Measurements from ENCODE around the gene RNF169. TPM values are rescaled to one million over a fixed set of nuclear protein-coding genes. Genes with fewer than 3 reads are reported as not detected.
"Not testable (repeated sequence)": the region's sequence is repeated elsewhere in the genome, so short reads cannot be mapped to it uniquely, and the experiment has no call there.

The RNF169 gene
- total RNA-seq, 1 donor from 2014 or later = 16.3 TPM

- intact Hi-C loops (cut with micrococcal nuclease) = loop anchor here (1.0 kb wide), 2 partner anchors 24 to 273 kb away; no protein-coding TSS in a partner anchor
Measured at GRCh38 chr11:74726547-74727182, 22.0 kb upstream of the RNF169 start.

DNA sequence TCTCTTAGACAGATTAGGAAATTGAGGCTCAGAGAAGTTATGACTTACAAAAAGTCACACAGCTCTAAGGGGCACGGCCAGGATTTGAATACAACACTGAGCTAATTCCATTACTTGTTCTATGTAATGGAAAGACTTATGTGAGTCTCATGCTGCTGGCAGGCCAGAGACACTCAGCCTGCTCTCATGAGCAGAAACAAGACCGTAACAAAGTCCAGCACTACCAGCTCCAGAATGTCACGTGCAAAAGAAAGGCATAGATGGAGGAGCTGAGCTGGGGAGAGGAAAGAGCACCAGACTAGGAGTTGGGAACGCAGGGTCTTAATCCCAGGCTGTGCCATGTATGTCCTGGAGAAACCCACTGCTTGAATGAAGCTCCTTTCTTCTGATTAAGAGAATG is 19.3 kb upstream of the RNF169 start:
- intact Hi-C loops (cut with micrococcal nuclease) = no loop called here

- intact Hi-C loops (cut with micrococcal nuclease) = no loop called here
Measured at GRCh38 chr11:74730571-74731260, 17.9 kb upstream of the RNF169 start.

GRCh38 chr11:74731301-74732094 is 17.2 kb upstream of the RNF169 start, which contains the start of gene CHRDL2:
TSS of gene CHRDL2 (minus strand) at chr11:74731426. CDS start at chr11:74730888, 538 bp downstream.
- intact Hi-C loops (cut with micrococcal nuclease) = no loop called here

DNA sequence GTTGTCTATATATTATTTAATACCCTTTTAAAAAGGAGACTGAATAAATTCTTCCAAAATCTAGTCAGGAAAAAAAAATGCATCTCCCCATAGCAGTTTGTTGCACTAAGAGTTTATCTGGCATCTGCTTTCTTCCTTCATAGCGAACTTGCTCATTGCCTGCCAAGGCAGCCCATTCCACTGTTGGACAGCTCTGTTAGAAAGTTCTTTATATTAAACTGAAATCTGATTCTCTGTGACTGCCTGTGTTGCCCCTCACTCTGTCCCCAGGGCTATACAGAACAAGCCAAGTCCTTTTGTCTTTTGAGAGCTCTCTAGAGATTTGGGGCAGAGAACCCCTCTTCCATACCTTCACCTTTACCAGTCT is 14.1 kb upstream of the RNF169 start:
- intact Hi-C loops (cut with micrococcal nuclease) = no loop called here

GRCh38 chr11:74735365-74735928 is 13.2 kb upstream of the RNF169 start:
- intact Hi-C loops (cut with micrococcal nuclease) = no loop called here

DNA sequence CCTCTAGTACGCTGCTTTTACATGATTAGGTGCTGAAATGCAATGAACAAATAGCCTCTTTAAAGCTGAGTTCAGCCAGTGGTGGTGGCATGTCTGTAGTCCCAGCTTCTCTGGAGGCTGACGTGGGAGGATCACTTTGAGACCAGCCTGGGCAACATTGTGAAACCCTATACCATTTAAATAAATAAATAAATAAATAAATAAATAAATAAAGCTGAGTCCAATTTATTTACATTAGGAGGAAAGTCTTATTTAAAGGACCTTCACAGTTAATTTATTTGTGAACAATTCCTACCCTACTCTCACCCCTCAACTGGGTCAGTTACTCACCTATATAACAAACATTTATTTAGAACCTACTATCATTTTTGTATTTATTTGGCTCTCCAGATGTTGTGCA is 12.6 kb upstream of the RNF169 start:
- intact Hi-C loops (cut with micrococcal nuclease) = no loop called here

DNA sequence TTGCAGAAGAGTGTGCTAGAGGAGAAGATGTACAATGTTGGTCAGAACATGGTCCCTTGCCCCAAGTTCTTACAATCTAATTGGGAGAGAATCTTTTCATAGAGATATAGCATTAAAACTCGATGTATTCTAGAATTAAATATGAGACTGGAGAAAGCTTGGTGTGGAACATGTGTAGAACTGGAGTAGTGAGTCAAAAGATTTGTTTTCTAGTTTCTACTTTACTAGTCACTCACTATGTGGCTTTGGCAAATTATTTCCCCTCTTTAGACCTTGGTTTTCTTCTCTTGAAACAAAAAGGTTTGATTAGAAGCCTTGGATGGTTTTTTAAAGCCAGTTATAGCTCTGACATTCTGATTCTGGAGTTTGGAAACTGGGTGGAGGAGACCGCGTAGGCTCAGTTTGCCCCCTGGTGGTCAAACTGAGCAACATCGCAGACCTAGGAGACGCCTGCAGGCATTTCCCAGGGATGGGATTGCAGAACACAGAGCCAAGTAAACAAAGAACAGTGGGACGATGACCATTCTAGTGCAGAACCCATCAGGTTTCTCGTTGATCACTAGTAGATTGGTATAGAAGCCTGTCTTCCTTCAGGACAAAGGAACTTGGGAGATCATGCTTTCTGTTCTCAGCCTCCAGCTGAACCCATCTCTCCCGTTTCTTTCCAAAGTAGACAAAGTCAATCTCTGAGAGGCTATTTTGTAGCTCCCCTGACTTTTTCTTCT is 8.9 kb upstream of the RNF169 start:
- intact Hi-C loops (cut with micrococcal nuclease) = loop anchor here (1.0 kb wide), 2 partner anchors 9 to 37 kb away; partner anchors contain the start of gene RNF169

DNA sequence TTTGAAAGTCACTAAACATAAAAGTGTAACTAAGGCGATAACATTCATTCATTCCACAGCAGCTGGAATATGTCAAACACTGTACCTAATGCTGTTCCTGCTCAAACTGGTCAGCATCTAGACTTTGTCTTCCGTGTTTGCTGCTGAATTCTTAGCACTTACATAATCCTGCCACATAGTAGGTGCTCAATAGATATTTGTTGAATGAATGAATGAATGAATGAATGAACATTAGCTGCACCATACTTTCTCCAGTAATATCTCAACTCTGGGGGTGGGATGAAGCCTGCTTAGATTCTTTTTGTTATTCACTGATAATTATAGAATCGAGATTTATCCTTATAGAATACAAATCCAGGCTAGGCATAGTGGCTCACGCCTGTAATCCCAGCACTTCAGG is 6.6 kb upstream of the RNF169 start:
- intact Hi-C loops (cut with micrococcal nuclease) = no loop called here

DNA sequence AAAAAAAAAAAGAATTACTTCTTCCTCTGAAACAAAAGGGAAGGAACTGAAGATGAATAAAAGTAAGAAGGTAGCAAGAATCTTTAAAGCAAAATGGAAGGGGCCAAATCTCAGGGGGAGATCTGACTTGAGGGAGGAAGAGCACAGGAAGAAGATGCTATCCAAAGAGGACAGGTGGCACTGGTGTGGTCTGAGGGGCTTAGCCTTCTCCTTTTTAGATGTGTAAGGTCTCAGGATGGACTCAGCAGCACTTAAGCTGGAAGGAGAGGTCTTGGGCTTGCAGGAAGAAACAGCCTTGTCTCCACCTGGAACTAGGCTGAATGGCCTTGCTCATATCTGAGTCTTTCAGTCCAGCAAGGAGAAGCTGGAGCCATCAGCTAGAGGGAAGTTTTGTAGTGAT is 5.0 kb upstream of the RNF169 start:
- intact Hi-C loops (cut with micrococcal nuclease) = no loop called here

- intact Hi-C loops (cut with micrococcal nuclease) = no loop called here
Measured at GRCh38 chr11:74744277-74744676, 4.4 kb upstream of the RNF169 start.

DNA sequence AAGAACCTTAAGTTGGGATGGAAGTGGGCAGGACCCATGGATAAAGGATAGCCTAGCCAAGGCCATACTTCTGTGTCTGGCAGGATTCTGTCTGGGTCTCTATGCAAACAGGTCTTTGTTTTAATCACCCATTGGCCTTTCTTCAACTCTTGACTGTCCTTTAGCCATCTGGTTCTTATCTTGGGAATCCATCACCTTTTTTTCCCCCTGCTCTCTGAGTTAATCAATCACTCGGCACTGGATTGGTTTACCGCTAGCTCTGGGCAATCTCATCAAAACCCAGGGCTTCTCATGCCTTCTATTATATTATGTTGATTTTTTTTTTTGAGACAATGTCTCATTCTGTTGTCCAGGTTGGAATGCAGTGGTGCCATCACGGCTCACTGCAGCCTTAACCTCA is 1.8 kb upstream of the RNF169 start:
- intact Hi-C loops (cut with micrococcal nuclease) = no loop called here

GRCh38 chr11:74749127-74749964 is 697 bp downstream of the RNF169 start:
- intact Hi-C loops (cut with micrococcal nuclease) = loop anchor here (2.0 kb wide), 3 partner anchors 157 to 767 kb away; partner anchors contain the start of genes C2CD3, POLD3, PPME1 and UCP2

DNA sequence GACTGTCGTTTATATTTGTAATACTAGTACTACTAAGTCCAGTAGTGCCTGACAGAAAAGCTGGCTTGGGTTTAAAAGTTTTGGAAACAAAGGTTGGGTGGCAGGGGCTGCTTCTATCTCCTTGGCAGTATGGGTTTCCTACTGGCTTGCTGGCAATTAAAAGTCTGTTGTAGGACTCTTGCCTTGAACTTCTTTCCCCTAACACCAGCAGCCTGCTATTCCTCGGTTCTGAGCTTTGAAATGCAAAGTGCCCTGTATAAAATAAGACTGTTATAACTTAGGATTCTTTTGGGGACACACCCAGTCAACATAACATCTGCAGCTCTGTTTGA is 1.3 kb downstream of the RNF169 start:
- intact Hi-C loops (cut with micrococcal nuclease) = loop anchor here (2.0 kb wide), 3 partner anchors 157 to 767 kb away; partner anchors contain the start of genes C2CD3, POLD3, PPME1 and UCP2

DNA sequence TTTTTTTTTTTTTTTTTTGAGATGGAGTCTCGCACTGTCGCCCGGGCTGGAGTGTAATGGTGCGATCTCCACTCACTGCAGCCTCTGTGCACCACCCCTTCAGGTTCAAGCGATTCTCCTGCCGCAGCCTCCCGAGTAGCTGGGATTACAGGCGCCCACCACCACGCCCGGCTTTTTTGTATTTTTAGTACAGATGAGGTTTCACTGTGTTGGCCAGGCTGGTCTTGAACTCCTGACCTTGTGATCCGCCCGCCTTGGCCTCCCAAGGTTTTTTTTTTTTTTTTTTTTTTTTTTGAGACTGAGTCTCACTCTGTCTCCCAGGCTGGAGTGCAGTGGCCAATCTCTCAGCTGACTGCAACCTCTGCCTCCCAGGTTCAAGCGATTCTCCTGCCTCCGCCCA is 1.9 kb downstream of the RNF169 start:
- intact Hi-C loops (cut with micrococcal nuclease) = not testable (repeated sequence)

DNA sequence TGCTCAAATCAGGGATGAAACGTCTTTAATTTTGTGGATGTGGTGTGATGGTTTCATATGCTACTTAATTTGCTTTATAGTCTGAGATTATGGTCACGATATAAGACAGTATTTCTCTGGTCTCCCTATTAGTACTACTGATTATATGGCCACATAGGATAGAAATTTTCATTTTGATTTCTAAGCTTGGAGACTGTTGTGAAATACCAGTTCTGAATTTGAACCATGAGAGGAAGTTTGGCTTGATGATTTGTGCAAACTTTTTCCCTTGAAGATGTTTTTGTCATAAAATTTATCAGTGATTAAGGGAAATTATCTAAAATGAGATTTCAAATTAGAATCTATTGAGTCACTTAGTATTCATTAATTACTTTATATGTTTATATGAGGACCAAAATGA is 2.7 kb downstream of the RNF169 start:
- intact Hi-C loops (cut with micrococcal nuclease) = no loop called here

DNA sequence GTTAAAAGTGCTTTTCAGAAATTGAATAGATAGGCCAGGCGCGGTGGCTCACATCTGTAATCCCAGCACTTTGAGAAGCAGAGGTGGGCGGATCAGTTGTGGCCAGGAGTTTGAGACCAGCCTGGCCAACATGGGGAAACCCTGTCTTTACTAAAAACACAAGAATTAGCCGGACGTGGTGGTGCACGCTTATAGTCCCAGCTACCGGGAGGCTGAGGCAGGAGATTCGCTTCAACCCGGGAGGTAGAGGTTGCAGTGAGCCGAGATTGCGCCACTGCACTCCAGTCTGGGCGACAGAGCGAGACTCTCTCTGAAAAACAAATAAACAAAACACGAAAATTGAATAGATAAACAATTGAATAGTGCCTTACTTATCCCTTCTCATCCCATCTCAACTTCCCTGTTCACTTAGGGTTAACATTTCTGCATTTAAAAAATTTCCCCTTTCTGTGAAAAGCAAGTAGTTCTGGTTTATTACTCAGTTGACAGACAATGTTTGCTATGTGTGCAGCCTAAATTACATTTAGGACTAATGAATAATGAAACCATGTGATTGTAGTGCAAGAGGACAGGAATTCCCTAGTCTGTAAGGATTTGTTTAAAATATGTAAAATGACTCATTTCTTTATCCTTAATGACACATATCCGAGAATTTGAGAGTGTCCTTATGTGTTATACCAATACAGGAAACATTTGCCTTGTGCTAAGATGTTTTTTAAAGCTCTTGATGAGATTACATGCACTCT is 6.0 kb downstream of the RNF169 start:
- intact Hi-C loops (cut with micrococcal nuclease) = no loop called here

GRCh38 chr11:74755395-74755995 is 6.8 kb downstream of the RNF169 start:
- intact Hi-C loops (cut with micrococcal nuclease) = no loop called here

DNA sequence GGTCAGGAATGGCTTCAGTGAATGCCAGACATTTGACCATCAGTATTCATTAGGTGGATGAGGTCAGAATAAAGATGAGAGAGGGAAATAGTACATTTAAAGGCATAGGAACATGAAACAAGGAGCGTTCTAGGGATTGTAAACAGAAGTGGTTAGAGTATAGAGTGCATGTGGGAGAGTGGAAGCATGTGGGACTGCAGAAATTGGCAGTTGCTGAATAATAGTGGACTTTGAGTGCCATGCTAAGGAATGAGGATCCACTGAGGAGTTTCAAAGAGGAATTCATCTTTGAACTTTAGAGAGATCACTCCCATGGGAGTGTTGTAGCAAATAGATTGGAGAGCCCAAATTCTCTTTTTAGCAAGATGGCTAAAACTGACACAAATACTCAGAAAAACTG is 7.9 kb downstream of the RNF169 start:
- intact Hi-C loops (cut with micrococcal nuclease) = no loop called here

Measured in T-helper 1 cell treated with Interleukin-12 subunit alpha and Interleukin-12 subunit beta and Interleukin-4 antibody, amounts not matched to agents 30 ng/mL and 1 ng/mL, for 36 hours (primary cell).